GM20431 (cell line): Measurements from ENCODE around the gene NEK1.

ENCODE experiments used
- in situ Hi-C: fragments of 300-500 bp; cut with MseI, MboI; formaldehyde crosslinking; loops from one replicate; pipeline ENCODE4 v1.15.0; 2020; ENCODE audit warnings: low sequenced_read_pairs; ENCODE audit not compliant: unreplicated experiment

The NEK1 gene

DNA sequence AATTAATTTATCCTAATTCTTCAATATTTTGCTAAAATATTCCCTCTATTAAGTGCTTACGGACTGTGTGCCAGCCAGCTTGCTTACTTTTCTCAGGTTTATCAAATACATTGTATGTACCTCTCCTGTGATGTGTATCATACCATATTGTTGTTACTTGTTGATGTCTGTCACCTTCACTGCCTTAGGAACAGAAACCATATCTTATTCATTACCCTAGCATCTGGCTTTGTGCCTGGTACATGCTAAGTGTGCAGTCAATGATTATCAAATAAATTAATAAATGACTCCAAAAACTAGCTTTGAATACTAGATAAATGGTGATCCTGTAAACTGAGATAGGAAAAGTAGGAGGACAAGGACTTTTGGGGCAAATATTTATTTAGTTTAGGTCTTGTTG, 14.9 kb upstream of the NEK1 start:
- in situ Hi-C loops: no loop called here

DNA sequence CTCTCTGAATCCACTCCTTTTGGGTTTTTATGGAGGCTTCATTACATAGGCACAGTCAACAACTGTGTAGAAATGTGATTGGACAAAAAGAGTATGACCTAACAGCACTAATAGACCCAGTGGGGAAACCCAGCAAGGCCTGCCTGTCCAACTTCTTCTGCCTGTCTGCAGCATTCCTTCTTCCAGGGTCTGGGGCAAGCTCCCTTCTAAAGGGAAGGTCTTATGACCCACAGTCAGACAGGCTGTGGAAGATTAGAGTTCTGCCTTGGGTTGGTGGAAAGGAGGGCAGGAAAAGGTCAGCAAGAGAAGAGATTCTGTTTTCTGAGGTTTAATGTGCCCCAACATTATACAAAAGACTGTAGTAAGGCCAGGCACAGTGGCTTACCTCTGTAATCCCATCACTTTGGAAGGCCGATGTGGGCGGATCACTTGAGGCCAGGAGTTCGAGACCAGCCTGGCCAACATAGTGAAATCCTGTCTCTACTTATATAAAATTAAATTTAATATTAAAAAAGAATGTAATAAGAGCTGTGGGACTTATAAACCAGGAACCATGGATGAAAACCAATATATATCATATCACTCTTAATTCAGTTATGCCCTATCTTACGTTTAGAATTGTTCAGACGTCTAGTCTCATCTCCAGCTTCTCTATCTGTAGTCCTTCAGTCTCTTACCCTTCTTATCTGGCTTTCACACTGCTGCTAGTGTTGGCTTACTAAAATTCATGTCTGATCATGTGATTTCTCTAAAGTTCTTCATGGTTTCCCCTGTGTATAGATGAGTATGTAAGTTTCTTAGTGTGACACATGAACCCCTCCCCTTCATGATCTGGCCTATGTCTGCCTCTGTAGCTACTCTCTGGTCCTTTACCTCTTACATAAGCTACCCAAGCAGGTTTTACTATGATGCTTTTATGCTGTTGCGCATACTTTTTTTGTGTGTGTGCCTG, 14.2 kb upstream of the NEK1 start:
- in situ Hi-C loops: no loop called here

DNA sequence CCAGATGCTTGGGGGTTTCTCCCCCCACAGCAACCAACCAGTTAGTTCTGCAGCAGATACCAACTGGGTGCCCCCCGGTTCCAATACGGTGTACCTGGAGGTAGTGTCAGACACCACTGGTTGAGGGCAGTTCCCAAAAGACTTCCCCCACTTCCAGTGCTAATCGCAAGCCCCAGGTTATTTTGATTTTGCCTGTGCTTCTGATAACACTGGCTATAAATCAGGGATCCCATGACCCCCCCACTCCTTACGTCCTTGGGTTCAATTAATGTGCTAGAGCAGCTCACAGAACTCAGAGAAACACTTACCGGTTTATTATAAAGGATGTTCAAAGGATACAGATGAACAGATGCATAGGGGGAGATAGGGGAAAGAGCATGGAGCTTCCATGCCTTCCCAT, 13.5 kb upstream of the NEK1 start:
- in situ Hi-C loops: no loop called here

DNA sequence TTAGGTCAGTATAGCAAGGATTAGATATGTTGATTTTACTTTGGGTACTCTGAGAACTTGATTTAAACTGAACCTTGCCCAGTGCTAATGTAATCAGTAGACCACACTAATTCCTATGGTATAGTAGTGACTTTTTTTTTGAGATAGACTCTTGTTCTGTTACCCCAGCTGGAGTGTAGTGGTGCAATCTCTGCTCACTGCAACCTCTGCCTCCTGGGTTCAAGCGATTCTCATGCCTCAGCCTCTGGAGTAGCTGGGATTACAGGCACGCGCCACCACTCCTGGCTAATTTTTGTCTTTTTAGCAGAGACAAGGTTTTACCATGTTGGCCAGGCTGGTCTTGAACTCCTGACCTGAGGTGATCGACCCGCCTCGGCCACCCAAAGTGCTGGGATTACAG, 11.6 kb upstream of the NEK1 start:
- in situ Hi-C loops: loop anchor here (25.0 kb wide), 1 partner anchor 388 kb away; no protein-coding TSS in a partner anchor

DNA sequence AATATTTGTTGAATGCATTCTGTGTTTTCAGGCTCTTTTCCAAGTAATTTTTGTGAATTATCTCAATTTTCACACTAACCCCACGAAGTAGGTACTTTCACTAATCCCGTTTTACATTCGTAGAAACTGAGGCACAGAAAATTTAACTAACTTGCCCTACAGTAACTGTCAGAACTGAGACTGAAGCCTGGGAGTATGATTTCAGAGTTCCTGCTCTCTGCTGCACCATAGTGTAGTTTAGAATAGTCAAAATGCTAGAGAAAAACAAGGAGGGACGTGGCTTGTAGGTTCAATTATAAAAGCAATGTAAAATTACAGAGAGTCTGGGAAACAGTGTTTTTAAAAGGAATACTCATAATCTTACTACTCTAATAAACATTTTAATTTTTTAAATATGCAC, 10.2 kb upstream of the NEK1 start:
- in situ Hi-C loops: loop anchor here (25.0 kb wide), 1 partner anchor 390 kb away; no protein-coding TSS in a partner anchor

DNA sequence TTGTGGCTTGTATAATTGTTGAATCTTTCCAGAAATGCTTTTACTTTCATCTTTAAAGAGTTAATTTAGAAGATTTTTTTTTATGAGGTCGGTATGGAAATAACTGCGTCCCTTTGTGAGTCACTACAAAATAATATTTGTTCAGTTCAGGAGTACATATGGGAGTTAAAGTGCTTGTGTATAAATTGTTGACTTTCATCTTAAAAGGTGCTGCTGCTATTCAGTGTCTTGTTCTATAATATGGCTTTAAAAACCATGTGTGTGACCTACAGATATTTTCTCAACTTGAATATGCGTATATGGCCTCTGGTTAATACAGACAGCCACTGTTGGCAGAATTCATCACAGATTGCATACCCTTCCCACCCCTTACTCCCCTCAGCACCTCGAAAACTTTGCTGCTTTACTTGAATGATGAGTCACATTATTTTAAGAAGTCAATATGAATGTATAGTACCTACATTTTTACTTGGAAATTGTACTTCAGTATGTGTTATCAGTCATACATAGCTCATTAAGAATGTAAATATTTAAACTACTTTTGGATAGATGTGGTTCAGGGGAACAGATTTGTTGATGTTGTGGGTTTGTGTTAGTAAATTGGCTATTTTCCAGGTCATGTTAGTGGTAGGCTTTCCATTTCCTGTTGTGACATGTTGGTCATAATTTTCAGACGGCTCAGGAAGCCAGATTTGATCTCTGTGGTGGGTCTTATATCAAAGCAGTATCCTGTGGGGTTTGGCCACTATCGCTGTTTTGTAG, 9.5 kb upstream of the NEK1 start:
- in situ Hi-C loops: loop anchor here (25.0 kb wide), 1 partner anchor 390 kb away; no protein-coding TSS in a partner anchor

DNA sequence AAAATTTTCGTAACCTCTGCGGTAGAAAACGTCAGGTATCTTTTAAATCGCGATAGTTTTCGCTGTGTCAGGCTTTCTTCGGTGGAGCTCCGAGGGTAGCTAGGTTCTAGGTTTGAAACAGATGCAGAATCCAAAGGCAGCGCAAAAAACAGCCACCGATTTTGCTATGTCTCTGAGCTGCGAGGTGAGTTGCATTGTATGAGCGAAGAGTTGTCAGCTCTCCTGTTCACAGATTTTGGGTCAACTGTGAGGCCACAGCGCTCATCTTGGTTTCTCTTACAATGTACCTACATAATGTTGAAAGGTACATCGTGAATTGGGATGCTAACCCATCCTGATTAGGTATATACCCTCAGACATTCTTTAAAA, 8.5 kb upstream of the NEK1 start:
- in situ Hi-C loops: loop anchor here (25.0 kb wide), 1 partner anchor 391 kb away; no protein-coding TSS in a partner anchor

DNA sequence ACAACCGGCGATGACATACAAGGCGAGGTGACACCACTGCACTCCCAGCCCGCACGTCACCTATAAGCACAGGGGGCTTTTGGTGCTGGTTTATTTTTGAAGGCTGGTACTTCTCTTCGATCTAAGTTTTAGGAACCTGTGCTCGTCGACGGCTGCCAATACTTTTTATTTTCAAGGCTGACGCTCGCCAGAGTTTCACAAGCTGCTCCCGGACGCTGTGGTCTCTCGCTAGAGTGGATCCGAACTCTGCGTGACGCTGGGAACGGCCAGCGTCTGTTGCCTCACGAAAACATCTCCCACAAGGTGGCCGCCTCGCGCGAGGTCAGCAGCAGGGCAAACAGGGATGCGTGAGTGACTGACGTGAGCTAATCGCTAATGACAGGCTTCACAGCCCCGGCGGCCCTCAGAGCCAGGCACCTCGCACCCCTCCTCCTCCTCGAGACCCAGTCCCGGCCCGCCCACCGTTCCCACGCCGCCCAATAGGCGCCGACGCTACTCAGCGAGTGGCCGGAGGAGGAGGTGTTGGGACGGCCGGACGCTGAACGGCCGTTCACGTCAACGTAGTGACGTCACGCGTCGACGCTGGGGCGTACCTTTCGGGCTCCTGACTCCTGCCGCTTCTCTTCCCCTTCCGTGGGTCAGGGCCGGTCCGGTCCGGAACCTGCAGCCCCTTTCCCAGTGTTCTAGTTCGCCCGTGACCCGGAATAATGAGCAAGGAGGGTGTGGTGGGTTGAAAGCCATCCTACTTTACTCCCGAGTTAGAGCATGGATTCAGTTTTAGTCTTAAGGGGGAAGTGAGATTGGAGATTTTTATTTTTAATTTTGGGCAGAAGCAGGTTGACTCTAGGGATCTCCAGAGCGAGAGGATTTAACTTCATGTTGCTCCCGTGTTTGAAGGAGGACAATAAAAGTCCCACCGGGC, 7.8 kb upstream of the NEK1 start, which contains the start of gene CLCN3:
Gene CLCN3 (plus strand): TSS at position 621 of the 922 bp plus-strand sequence. CDS start 15,351 bp downstream, outside the sequence.
- in situ Hi-C loops: loop anchor here (25.0 kb wide), 1 partner anchor 392 kb away; no protein-coding TSS in a partner anchor

DNA sequence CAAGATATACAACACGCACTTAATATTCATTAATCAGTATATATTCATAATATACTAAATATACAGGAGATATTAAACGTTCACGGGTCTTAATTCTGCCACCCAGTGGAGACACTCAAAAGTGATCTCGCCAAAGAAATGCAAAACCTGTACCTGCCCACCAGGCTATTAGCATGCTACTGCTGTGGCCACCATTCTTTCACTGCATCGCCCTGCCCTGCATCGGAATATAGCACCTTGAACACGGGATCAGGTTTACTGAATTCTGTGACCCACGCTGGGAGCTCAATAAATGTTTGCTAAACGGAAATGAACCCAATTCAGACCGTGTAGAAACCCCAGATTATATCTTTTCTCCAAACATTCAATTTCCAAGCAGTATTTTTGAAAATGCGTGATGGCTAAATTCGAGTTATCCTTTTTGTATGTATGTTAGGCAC, 7.2 kb upstream of the NEK1 start:
- in situ Hi-C loops: loop anchor here (25.0 kb wide), 1 partner anchor 393 kb away; no protein-coding TSS in a partner anchor

DNA sequence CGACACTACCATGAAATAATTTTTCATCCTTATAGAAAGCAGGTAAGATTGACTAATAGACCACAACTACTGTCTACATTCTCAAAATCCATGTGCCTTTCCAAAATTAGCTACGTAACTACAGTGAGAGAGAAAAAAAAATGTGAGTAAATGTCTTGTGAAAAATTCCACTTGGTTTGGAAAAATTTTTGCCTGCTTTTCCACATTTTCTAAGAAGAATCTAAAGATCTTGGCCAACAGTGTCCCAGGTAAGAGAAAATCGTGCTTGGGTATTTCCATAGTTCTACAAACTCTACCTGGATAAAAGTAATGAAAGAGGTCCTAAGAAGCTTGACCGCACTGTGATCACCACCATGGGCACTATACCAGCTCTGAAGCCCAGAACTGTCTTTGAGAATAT, 6.6 kb upstream of the NEK1 start:
- in situ Hi-C loops: loop anchor here (25.0 kb wide), 1 partner anchor 393 kb away; no protein-coding TSS in a partner anchor

DNA sequence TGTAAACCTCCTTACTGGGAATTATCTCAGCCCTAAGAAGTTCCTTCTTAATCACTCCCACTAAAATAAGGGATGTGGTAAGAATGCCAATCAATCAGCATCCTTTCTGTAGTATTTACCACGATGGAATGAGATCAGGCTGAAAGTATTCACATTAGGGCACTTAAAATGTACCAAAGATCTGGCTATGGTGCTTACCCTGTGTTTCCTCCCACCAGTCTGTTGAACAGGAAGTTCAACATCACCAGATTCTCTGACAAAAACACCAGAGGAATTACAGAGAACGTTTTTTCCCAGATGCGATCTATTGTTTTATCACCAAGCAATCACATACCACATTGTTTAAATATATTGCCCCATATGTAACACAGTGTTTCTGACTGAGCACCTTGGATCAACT, 5.9 kb upstream of the NEK1 start:
- in situ Hi-C loops: loop anchor here (25.0 kb wide), 1 partner anchor 394 kb away; no protein-coding TSS in a partner anchor

DNA sequence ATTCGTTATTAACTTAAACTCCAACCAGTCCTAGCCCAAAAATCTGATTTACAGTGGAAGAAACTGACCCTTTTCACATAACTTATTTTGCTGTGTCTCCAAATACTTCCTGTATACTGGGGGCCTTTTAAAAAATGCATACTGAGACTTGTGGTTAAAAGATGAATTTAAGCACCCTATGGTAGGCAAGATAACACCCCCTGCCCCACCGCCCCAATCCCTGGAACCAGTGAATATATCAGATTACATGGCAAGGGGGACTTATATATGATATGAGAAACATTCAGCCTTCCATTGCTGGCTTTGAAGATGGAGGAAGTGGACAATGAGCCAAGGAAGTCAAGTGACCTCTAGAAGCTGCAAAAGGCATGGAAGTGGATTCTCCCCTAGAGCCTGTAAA, 4.9 kb upstream of the NEK1 start:
- in situ Hi-C loops: loop anchor here (25.0 kb wide), 1 partner anchor 395 kb away; no protein-coding TSS in a partner anchor

DNA sequence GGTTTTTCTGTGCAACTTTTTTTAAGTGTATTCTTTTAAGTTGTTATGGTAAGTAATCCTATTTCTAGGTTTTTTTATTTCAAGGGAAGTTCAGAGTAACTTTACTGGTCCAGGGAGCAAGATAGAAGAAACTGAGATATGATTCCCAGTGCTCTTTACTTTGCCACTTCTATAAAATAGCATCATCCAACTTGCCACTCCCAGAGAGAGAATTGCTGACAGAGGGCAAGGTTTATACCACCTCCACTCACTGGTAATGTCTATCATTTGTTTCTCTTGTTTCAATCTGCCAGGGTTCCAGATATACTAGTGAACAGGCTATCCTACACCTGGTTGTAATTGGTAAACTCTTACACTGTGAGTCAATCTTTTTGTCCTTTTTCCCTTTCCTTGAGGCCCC, 4.5 kb upstream of the NEK1 start:
- in situ Hi-C loops: loop anchor here (25.0 kb wide), 1 partner anchor 395 kb away; no protein-coding TSS in a partner anchor

DNA sequence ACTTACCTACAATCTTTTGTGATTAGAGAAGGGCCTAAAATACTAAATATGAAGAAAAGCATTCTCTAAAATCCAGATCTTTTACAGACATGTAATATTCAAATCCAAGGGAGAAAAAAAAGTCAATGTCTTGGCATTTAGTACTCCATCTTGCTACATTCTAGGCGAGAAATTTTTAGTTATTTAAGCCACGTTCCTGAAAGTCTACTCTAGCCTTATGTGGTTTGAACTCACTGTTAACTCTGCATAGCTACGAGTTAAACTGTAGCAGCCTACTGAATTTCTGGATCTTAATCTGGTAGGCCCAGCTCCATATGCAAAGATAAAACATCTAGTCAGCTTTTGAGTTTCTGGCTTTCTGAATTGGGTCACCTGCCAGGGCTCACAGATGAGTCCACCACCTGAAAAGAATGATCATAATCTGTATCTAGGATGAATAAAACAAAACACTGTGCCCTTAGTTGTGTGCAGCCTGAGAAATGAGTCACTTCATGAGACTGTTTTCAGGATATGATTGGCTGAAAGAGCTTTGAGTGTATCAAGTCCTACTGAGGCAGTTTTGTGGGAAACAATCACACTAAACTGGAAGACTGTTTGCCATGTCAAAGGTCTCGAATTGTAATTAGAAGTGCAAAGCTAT, 3.2 kb upstream of the NEK1 start:
- in situ Hi-C loops: loop anchor here (25.0 kb wide), 1 partner anchor 397 kb away; no protein-coding TSS in a partner anchor

DNA sequence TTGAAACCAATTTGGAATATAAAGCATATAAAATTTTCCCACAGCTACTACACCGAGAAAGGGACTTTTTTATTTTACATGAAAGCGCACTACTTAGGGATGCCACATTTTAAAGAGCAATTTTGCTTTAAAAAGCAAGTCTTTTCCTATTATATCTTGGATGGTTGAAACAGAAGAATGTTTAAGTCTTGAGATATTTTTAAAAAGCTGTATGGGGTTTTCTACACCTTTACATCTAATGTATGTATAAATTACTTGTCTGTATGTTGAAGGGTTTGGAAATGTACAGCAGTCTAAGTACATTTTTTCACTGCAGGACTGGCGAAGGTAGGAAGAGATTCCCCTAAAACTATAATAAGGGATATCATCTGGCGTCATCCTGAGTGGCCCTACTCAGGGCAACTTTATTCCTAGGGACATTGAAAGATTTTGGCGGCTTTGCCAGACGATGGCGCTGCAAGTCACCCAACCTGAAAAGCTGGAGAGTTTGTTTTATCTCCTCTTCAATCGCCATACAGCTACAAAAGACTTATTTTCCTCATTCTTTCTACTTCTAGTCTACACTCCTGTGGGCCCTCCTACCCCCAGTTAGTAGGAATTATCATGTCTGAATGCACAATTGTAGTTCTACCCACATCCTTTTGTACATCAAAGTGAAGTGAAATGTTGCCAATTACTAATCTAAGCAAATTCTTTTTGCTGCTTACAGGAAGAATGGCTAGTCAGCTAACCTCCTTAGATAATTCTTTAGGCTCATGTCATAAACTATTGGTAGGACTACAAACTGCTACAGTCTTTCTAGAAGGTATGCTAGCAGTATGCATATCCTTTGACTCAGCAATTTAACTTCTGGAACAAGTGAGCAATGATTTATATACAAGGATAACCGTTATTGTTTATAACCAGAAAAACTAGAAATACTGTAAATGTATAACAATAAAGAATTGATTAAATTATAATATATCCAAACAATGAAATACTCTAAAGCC, 782 bp upstream of the NEK1 start:
- in situ Hi-C loops: loop anchor here (25.0 kb wide), 1 partner anchor 399 kb away; no protein-coding TSS in a partner anchor

DNA sequence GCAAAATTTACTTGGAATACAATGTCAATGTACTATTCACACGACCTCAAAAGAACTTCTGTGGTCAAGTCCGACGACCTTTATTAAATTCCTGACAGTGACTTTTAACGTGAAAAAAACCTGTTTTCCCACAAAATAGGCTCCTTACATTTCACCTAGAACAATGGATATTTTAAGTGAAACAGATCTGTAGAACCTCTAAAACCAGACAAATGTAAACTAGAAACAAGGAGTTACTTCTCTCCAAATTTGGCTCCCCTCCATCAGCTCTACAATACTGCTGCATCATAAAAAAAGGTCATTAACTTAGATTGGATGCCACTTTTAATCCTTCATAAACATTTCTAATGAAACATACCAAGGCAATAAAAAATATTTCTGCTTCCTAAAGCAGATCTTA, 1.2 kb downstream of the NEK1 start:
- in situ Hi-C loops: loop anchor here (25.0 kb wide), 1 partner anchor 401 kb away; no protein-coding TSS in a partner anchor

DNA sequence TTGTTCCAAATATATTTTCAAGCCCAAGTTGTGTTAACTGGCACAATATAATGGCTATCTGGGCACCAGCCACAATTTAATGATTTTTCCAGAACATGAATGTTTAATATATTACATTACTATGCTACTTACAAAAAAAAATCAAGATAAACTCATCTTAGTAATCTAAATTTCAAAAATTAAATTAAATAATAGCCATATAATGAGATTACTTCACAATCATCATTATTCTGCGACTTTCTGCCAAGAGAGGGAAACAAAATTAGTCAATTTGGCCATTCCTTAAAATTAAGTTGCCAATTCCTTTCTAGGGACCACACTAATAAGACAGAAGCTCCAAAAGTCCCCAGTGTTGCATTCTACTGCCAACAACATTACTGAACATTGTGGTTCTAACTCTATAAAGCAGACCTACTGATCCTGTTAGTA, 7.5 kb downstream of the NEK1 start:
- in situ Hi-C loops: loop anchor here (25.0 kb wide), 1 partner anchor 407 kb away; no protein-coding TSS in a partner anchor
